ENCODE measurements around the gene LACTB. TPM values are rescaled to one million over a fixed set of nuclear protein-coding genes. Genes with fewer than 3 reads are reported as not detected.

The LACTB gene
- total and polyA plus RNA-seq, 10 of the 15 experiments (the other 5 are each of a cell fraction or from before 2014, with no cell fraction given) = 5.0 to 35.3 (median 16.6) TPM

DNA sequence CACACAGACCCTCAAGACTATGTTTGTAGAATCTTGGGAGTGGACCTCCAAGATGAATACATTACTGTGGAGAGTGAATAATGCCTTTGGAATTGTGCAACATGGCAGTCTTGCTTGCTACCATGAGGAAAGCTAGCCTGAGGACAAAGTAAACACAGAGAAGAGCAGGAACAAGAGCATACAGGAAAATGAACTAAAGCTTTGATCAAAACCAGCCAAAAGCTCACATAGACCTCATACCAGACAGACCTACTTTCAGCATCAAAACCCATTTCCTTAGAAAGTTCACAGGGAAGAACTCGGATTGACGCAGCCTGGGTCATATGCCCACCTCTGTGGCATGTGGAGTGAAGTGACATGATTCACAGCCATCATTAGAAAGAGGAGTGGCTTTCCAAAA, 64.4 kb downstream of the LACTB start:
- SMC1A ChIA-PET (ENCODE audit: uncharacterized antibody, unreplicated experiment) = interaction anchor here (0.7 to 3.0 kb wide), 7 partner anchors 9 to 58 kb away, joined by 3 to 8 read pairs (median 5); no protein-coding TSS in a partner anchor
- no peaks in the 10 kb centered on the region for H3K27me3 ChIP-seq (replicated peaks in 1 of 2; ENCODE audit: control insufficient read depth in 2 of 2, insufficient read depth in 2 of 2, low read length in 1 of 2)
- no peak for FAIRE-seq
- peaks cover 11% of the 10 kb centered on the region for H3K4me1 ChIP-seq (ENCODE audit: control insufficient read depth, insufficient read depth, low read length)
- no peak for DNase-seq (ENCODE audit: low read depth, low spot score)
- in situ Hi-C loops (cut with MboI) (no loop called here), intact Hi-C loops (cut with micrococcal nuclease; ENCODE audit: unreplicated experiment) (no loop called here)
- no TSS peak for BruUV-seq (replicated peaks)
- no peak overlapping the region for H2AFZ ChIP-seq (ENCODE audit: control insufficient read depth, low read depth, low read length)
- H3K4me2 ChIP-seq (ENCODE audit: control insufficient read depth, insufficient read depth) = no peak overlapping the region
- no peaks in the 10 kb centered on the region for H4K20me1 ChIP-seq (ENCODE audit: control insufficient read depth, insufficient read depth)
- H3K79me2 ChIP-seq (ENCODE audit: control insufficient read depth, insufficient read depth, low read length) = peaks cover 17% of the 10 kb centered on the region
- no peak overlapping the region for H3K9ac ChIP-seq (ENCODE audit: control insufficient read depth, insufficient read depth, low read length)
- CTCF ChIA-PET = interaction anchor here (0.7 to 2.3 kb wide), 4 partner anchors 9 to 32 kb away, joined by 3 to 6 read pairs (median 4); no protein-coding TSS in a partner anchor
- WGBS (ENCODE audit: insufficient coverage, insufficient replicate concordance, low lambda C conversion rate, missing lambda C conversion rate) = 85% methylated on average over 2 of the region's 2 CpGs
- TF ChIP-seq ZNF622 (IDR thresholded peaks at IDR 0.05) (no peak), TCF7 (IDR thresholded peaks at IDR 0.05; ENCODE audit: borderline replicate concordance) (no peak), POLR2AphosphoS2 (IDR thresholded peaks at IDR 0.05; ENCODE audit: low read depth, low read length) (no peak), YBX1 (IDR thresholded peaks at IDR 0.05) (no peak), EP300 (IDR thresholded peaks at IDR 0.05; ENCODE audit: borderline replicate concordance in 1 of 2, control insufficient read depth in 1 of 2, low read depth in 2 of 2, low read length in 2 of 2) (no peak), BRCA1 (IDR thresholded peaks at IDR 0.05; ENCODE audit: low read depth, low read length) (no peak), ZBED1 (IDR thresholded peaks at IDR 0.05; ENCODE audit: borderline replicate concordance) (no peak)
- TF ChIP-seq, protein P1, sequence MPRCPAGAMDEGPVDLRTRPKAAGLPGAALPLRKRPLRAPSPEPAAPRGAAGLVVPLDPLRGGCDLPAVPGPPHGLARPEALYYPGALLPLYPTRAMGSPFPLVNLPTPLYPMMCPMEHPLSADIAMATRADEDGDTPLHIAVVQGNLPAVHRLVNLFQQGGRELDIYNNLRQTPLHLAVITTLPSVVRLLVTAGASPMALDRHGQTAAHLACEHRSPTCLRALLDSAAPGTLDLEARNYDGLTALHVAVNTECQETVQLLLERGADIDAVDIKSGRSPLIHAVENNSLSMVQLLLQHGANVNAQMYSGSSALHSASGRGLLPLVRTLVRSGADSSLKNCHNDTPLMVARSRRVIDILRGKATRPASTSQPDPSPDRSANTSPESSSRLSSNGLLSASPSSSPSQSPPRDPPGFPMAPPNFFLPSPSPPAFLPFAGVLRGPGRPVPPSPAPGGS (IDR thresholded peaks at IDR 0.05; ENCODE audit: borderline replicate concordance, insufficient read depth, low read depth, low read length, poor library complexity, severe bottlenecking) = no peak
- TF ChIP-seq, protein P2, sequence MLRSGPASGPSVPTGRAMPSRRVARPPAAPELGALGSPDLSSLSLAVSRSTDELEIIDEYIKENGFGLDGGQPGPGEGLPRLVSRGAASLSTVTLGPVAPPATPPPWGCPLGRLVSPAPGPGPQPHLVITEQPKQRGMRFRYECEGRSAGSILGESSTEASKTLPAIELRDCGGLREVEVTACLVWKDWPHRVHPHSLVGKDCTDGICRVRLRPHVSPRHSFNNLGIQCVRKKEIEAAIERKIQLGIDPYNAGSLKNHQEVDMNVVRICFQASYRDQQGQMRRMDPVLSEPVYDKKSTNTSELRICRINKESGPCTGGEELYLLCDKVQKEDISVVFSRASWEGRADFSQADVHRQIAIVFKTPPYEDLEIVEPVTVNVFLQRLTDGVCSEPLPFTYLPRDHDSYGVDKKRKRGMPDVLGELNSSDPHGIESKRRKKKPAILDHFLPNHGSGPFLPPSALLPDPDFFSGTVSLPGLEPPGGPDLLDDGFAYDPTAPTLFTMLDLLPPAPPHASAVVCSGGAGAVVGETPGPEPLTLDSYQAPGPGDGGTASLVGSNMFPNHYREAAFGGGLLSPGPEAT (IDR thresholded peaks at IDR 0.05; ENCODE audit: low read depth) = no peak
- TF ChIP-seq, protein P3, sequence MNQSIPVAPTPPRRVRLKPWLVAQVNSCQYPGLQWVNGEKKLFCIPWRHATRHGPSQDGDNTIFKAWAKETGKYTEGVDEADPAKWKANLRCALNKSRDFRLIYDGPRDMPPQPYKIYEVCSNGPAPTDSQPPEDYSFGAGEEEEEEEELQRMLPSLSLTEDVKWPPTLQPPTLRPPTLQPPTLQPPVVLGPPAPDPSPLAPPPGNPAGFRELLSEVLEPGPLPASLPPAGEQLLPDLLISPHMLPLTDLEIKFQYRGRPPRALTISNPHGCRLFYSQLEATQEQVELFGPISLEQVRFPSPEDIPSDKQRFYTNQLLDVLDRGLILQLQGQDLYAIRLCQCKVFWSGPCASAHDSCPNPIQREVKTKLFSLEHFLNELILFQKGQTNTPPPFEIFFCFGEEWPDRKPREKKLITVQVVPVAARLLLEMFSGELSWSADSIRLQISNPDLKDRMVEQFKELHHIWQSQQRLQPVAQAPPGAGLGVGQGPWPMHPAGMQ (IDR thresholded peaks at IDR 0.05; ENCODE audit: borderline replicate concordance) = no peak
- TF ChIP-seq, protein P4, sequence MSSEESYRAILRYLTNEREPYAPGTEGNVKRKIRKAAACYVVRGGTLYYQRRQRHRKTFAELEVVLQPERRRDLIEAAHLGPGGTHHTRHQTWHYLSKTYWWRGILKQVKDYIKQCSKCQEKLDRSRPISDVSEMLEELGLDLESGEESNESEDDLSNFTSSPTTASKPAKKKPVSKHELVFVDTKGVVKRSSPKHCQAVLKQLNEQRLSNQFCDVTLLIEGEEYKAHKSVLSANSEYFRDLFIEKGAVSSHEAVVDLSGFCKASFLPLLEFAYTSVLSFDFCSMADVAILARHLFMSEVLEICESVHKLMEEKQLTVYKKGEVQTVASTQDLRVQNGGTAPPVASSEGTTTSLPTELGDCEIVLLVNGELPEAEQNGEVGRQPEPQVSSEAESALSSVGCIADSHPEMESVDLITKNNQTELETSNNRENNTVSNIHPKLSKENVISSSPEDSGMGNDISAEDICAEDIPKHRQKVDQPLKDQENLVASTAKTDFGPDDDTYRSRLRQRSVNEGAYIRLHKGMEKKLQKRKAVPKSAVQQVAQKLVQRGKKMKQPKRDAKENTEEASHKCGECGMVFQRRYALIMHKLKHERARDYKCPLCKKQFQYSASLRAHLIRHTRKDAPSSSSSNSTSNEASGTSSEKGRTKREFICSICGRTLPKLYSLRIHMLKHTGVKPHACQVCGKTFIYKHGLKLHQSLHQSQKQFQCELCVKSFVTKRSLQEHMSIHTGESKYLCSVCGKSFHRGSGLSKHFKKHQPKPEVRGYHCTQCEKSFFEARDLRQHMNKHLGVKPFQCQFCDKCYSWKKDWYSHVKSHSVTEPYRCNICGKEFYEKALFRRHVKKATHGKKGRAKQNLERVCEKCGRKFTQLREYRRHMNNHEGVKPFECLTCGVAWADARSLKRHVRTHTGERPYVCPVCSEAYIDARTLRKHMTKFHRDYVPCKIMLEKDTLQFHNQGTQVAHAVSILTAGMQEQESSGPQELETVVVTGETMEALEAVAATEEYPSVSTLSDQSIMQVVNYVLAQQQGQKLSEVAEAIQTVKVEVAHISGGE (CRISPR knock-in tag; IDR thresholded peaks at IDR 0.05) = no peak
- TF ChIP-seq, protein P5, sequence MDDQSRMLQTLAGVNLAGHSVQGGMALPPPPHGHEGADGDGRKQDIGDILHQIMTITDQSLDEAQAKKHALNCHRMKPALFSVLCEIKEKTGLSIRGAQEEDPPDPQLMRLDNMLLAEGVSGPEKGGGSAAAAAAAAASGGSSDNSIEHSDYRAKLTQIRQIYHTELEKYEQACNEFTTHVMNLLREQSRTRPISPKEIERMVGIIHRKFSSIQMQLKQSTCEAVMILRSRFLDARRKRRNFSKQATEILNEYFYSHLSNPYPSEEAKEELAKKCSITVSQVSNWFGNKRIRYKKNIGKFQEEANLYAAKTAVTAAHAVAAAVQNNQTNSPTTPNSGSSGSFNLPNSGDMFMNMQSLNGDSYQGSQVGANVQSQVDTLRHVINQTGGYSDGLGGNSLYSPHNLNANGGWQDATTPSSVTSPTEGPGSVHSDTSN (IDR thresholded peaks at IDR 0.05; ENCODE audit: insufficient replicate concordance, low read depth, low read length) = no peak
- TF ChIP-seq, protein P6, sequence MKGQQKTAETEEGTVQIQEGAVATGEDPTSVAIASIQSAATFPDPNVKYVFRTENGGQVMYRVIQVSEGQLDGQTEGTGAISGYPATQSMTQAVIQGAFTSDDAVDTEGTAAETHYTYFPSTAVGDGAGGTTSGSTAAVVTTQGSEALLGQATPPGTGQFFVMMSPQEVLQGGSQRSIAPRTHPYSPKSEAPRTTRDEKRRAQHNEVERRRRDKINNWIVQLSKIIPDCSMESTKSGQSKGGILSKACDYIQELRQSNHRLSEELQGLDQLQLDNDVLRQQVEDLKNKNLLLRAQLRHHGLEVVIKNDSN (IDR thresholded peaks at IDR 0.05; ENCODE audit: borderline replicate concordance, extremely low read length, insufficient read depth, low read depth, low read length) = no peak
- H3K36me3 ChIP-seq (ENCODE audit: control insufficient read depth in 2 of 2, insufficient read depth in 2 of 2, low read length in 1 of 2) = no peaks in the 10 kb centered on the region
- POLR2A ChIA-PET = interaction anchor here (1.1 to 1.2 kb wide), 2 partner anchors 9 to 25 kb away, joined by 3 to 4 read pairs; no protein-coding TSS in a partner anchor
- H3K9me3 ChIP-seq (replicated peaks; ENCODE audit: control insufficient read depth, insufficient read depth, low read length) = no peaks in the 10 kb centered on the region
- no peak for ATAC-seq
- no peak overlapping the region for H3K4me3 ChIP-seq
- H3K27ac ChIP-seq (ENCODE audit: control insufficient read depth, insufficient read depth) = no peak overlapping the region
- RAD21 ChIA-PET (ENCODE audit: unreplicated experiment) = interaction anchor here (1.2 to 3.5 kb wide), 2 partner anchors 8 to 90 kb away, joined by 3 to 13 read pairs; no protein-coding TSS in a partner anchor
